GM18508 (cell line): ENCODE results near the gene MAX.
"Not testable (repeated sequence)": the region's sequence is repeated elsewhere in the genome, so short reads cannot be mapped to it uniquely, and the experiment has no call there.

Experiments
- ATAC-seq: cut with Tn5 transposase; IDR thresholded peaks from one replicate; pipeline ENCODE4 v1.9.1; 2021; ENCODE audit warnings: moderate number of reproducible peaks; ENCODE audit not compliant: insufficient read depth, unreplicated experiment

MAX gene

DNA sequence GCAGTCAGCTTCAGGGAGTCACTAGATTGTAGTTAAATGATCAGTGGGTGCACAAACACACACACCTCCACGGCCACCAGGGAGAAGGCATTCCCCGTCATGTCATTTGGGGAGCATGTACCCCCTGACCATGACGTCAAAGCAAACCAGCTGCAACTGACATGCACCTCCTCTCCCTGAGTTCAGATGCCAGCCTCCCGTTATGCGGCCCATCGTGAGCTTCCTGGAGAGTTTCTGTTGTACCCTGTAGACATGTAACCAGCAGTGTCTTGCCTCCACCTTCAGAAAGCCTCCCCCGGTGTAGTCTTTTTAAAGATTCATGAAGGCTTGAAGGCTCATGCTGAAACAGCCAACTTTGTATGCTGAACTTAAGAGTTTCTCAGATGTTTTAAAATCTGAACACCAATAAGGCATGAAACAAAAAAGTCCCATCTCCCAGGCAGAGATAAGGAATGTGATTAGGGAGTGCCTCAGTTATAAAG is 60.8 kb downstream of the MAX start:
- no peak for ATAC-seq

DNA sequence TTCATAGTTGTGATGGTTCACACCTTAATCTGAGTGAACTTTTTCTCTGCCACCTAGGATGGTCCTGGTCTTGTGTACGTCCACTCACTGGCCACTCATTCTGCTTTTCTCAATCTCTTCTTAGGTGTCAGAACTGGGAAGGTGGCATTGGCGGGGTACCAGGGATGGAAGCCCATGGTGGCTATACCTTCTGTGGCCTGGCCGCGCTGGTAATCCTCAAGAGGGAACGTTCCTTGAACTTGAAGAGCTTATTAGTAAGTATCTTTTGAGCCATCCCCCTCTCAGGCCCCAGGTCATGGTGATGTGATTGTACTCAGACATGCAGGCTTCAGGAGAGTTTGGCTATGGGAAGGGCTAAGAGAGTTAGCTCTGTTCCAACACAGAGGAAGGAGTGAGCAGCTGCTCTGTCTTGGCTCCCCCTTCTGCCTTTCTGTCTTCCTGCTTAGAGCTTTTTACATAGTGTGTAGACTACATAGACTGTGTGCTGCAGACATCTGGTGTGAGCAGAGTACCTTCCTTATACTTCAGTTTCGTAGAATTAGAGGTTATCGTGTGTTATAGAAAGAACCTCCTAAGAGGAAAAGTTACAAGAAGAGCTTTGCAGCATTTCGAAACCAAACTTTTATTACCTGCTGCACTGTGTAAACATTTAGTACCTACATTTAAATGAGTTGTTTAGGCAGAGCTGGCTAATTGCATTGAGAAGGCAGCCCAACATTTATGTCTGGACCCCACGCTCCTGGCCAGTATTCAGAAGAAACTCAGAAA is 61.5 kb downstream of the MAX start:
- no peak for ATAC-seq

DNA sequence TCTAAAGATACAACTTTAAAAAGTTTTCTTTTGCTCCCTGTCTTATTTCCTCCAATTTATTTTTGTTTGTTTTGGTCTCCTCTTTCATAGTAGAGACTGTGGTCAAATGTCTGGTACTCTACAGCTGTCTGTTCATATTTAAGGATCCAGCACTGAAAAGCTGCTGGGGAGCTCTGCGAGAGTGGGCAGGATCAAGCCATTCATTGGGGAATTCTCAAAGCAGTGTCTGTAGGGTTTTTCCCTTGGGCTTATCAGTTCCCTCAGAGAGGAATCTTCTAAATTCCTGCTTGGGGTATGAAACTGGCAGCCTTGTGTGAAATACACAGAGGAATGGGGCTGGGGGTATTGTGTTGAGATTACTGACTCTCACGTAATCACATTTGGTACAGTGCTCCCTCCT is 63.4 kb downstream of the MAX start:
- no peak for ATAC-seq

DNA sequence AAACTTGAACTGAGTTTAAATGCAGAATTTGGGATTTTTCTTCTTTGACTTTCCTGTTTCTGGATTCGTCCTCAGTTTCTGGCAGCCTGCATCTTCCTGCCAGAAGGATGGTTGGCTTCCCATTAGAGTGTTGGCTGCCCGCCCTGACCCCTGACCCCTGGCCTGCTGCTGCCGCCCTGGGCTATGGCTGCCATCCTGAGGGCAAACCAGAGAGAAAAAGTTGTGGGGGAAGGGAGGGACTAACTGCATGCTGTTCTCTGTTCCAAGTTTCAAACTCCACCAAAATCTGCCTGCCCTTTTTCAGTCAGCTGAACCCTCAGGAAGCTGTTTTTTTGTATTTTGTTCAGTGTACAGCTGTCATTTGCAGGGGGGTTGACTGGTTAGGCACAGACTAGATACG is 67.3 kb downstream of the MAX start:
- ATAC-seq = no peak

DNA sequence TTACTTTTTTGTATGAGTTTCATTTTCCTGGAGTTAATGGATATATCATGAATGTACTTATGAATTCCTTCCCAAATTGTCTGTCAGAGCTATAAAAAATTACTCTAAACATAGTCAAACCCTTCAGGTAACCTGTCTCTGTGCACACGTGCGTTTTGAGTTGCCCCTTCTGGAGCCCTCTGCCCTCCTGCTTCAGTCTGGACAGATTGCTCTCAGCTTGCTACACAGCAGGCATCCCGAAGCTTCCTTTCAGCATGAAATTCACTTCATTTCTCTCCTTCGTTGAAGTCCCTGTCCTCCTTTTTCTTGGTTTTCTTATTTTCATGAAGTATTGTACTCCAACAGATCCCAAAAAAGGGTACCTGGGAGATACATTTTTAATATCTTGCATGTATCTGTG is 68.3 kb downstream of the MAX start:
- no peak for ATAC-seq

DNA sequence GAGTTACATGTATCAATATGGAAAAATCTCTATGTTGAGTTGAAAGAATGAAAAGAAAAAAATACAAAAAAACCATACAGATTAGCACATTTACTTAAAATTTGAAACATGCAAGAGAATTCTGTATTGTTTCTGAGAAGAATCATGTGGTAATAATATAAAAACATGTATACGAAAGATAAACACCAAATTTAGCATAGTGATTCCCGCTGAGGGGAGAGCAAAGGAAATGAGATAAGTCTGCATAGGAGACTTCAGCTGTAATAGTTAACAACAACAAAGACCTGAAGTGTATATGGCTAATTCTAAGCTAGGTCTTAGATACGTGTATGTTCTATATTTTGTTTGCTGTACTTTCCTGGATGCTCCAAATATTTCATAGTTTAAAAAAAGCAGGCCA is 69.1 kb downstream of the MAX start:
- ATAC-seq = no peak

DNA sequence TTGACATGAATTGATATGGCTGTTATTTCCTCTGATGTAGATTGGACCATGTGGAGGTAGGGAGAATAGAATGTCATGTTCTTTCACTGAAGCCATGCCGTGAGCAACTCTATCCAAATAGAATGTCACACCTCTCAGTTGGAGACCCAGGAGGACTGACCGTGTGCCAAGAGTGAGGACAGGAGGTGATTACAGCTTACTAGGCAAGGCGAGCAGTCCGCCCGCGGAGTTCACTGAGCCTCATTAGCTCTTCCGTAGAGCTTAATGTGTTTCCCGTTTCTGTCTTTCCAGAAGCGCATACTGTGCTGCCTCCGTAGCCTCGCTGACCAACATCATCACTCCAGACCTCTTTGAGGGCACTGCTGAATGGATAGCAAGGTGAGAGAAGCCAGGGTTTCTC is 70.0 kb downstream of the MAX start:
- no peak for ATAC-seq

DNA sequence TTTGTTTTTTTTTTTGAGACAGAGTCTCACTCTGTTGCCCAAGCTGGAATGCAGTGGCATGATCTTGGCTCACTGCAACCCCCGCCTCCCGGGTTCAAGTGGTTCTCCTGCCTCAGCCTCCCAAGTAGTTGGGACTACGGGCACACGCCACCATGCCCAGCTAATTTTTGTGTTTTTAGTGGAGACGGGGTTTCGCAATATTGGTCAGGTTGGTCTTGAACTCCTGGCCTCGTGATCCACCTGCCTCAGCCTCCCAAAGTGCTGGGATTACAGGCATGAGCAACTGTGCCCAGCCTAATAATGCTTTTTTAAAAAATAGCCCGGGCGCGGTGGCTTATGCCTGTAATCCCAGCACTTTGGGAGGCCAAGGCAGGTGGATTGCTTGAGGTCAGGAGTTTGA is 71.0 kb downstream of the MAX start:
- not testable (repeated sequence) for ATAC-seq

DNA sequence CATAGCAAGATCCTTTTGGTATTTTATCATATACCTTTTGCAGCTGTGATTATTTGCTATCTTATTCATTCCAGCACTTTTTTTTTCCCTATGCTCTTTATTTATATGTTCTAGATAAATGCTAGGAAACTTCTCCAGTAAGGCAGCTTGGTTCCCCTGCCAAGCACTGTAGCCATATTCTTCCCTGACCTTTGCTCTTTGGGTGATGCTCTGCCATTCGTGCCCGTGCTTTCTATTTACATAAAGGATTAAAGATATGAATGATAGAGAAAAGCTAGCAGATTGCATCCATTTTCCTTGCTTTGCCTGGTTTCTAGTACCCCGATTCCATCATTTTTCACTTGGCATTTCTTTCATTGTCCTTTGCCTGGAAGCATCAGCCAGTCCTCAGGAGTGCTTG is 73.4 kb downstream of the MAX start:
- no peak for ATAC-seq

DNA sequence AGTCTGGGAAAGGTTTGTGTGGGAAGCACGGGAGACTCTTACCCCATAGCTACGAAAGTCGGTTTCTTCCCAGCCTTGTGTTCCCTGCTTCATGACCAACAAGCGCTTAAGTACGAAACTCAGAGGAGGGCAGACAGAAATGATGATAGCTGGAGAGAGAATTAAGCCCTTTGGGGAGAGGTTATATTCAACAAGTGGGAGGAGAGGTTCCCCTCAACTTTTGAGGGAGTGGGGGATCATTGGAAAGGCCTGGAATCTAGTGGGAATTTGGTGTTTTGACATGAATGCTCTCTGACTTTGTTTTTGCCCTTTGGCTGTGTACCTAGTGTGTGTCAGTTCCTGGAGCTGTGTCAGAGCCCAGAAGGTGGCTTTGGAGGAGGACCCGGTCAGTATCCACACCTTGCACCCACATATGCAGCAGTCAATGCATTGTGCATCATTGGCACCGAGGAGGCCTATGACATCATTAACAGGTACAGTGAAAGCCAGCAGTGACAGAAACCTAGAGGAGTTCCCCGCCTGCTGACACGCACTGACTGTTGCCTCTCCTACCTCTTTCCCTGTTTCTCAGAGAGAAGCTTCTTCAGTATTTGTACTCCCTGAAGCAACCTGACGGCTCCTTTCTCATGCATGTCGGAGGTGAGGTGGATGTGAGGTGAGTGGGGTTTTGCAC is 75.1 kb downstream of the MAX start:
- ATAC-seq = no peak

DNA sequence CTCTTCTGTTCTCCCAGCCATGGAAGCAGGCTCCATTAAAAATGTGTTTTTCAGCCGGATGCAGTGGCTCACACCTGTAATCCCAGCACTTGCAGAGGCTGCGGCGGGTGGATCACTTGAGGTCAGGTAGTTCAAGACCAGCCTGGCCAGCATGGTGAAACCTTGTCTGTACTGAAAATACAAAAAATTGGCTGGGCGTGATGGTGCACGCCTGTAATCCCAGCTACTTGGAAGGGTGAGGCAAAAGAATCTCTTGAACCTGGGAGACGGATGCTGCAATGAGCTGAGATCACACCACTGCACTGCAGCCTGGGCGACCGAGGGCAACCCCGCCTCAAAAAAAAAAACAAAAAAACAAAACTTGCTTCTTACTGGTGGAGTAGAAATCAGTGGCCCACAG is 75.8 kb downstream of the MAX start:
- ATAC-seq = no peak

DNA sequence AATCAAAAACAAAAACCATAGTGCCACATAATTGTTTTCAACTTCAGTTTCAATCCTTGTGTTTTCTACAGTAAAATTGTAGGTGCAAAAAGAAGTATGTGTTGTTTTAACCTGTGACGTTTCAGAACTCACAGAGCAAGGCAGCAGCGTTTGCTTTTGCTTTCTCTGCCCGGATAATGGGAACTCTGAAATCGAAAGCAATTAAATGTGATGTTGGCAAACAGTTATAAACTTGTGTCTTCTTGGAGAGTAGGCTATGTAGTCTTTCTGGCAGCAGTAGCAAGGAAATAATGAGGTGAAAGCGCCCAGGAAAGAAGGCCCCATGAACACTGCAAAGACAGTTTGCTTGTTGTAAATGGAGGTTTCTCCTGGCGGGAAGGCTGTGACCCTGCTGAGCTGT is 76.5 kb downstream of the MAX start:
- ATAC-seq = no peak
